Cardiac muscle cell (in vitro differentiated cells and primary cell): ENCODE measurements around the gene MAN1A1. TPM values are rescaled to one million over a fixed set of nuclear protein-coding genes. Genes with fewer than 3 reads are reported as not detected.

ENCODE experiments used
- DNase-seq, 2 donors: peaks; one replicate each; pipeline versions ENCODE4 v3.0.0 to v3.0.0-alpha.2; 2010 to 2017; ENCODE audit warnings: low read depth in 1 of 2, low spot score in 1 of 2
- H3K27ac ChIP-seq: fragments of 200-600 bp; sonication (generic); 2 replicates; pipeline ENCODE4 v1.5.1; 2016
- H3K27me3 ChIP-seq: fragments of 200-600 bp; sonication (generic); 2 replicates; pipeline ENCODE4 v1.6.0; 2016; ENCODE audit warnings: control low read depth
- H3K36me3 ChIP-seq: fragments of 200-600 bp; sonication (generic); 2 replicates; pipeline ENCODE4 v1.5.1; 2016; ENCODE audit warnings: control low read depth
- H3K4me1 ChIP-seq: fragments of 200-600 bp; sonication (generic); 2 replicates; pipeline ENCODE4 v1.8.1; 2017; ENCODE audit warnings: low read depth, mild to moderate bottlenecking, mixed run types
- H3K4me3 ChIP-seq: fragments of 200-600 bp; sonication (generic); 2 replicates; pipeline ENCODE4 v1.5.1; 2016; ENCODE audit warnings: mild to moderate bottlenecking
- H3K9me3 ChIP-seq: fragments of 200-600 bp; sonication (generic); 2 replicates; pipeline ENCODE4 v1.5.1; 2017; ENCODE audit warnings: low read depth, mild to moderate bottlenecking, control low read depth
- polyA plus RNA-seq: library from polyadenylated mRNA; unstranded; fragments of >200 nt; fragmentation: Nextera tagmentation; extraction: Ambion mirVana; gene quantifications from 2 replicates; pipeline ENCODE4 v1.2.1, GENCODE V29; 2016
- total RNA-seq: library from RNA; depleted of rRNA; stranded (reverse); fragments of >200 nt; gene quantifications from 2 replicates; pipeline ENCODE4 v1.2.3, GENCODE V29; 2016
- TF ChIP-seq, protein P1 (sequence below): IDR thresholded peaks from 2 replicates; pipeline ENCODE4 v1.5.1; 2012; ENCODE audit warnings: low read depth, mild to moderate bottlenecking, low read length

MAN1A1 gene
- total and polyA plus RNA-seq, 2 experiments from 2014 or later: 19.2 to 34.8 TPM

DNA sequence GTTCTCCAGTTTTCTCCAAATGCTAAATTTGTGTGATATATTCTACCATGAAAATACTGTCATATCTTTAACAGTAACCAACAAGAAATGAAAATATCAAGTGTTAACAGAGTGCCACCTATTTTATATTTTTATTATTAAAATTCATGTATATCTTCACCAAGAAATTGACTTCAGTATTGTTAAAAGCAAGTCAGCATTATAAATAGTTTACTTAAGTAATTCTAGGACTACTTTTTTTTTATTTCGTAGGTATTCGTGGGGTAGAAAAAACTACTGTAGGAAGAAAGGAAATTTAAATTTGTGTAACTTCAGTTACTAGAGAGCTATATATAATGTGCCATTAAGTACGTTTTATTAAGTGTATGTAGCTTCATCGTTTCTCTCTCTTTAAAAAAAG, 6.3 kb upstream of the MAN1A1 start:
- DNase-seq: no peak
- peaks cover 5% of the 10 kb centered on the region for H3K4me1 ChIP-seq
- H3K9me3 ChIP-seq: no peaks in the 10 kb centered on the region
- H3K27ac ChIP-seq: no peak overlapping the region
- H3K36me3 ChIP-seq: no peaks in the 10 kb centered on the region
- no peak overlapping the region for H3K4me3 ChIP-seq
- H3K27me3 ChIP-seq: no peaks in the 10 kb centered on the region
- TF ChIP-seq, protein P1, sequence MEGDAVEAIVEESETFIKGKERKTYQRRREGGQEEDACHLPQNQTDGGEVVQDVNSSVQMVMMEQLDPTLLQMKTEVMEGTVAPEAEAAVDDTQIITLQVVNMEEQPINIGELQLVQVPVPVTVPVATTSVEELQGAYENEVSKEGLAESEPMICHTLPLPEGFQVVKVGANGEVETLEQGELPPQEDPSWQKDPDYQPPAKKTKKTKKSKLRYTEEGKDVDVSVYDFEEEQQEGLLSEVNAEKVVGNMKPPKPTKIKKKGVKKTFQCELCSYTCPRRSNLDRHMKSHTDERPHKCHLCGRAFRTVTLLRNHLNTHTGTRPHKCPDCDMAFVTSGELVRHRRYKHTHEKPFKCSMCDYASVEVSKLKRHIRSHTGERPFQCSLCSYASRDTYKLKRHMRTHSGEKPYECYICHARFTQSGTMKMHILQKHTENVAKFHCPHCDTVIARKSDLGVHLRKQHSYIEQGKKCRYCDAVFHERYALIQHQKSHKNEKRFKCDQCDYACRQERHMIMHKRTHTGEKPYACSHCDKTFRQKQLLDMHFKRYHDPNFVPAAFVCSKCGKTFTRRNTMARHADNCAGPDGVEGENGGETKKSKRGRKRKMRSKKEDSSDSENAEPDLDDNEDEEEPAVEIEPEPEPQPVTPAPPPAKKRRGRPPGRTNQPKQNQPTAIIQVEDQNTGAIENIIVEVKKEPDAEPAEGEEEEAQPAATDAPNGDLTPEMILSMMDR: no peak

- DNase-seq: peak in 1 of 2 donors; percentile 36
- no peak overlapping the region for H3K4me3 ChIP-seq
- H3K27me3 ChIP-seq: no peaks in the 10 kb centered on the region
- H3K4me1 ChIP-seq: no peaks in the 10 kb centered on the region
- no peaks in the 10 kb centered on the region for H3K9me3 ChIP-seq
- H3K36me3 ChIP-seq: no peaks in the 10 kb centered on the region
- TF ChIP-seq, protein P1: no peak
- H3K27ac ChIP-seq: no peak overlapping the region
Measured at GRCh38 chr6:119355157-119355556, 5.6 kb upstream of the MAN1A1 start.

DNA sequence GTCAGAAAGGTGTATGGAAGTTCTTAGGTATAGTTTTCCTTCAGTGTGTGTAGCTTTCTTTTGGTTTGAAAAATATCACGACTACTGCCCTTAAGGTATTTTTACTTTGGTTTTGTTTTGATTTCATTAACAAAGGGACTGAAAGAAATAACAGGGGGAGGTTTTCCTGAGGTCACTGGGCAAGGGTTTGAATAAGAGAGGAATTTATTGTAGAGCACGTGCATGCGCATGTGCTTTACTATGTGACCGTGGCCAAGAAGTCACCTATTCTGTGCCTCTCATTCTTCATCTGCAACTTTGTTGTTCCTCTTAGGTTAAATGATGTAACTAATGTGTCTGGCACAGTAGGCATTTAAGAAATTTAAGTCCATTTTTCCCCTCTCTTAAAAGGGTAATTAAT, 4.1 kb upstream of the MAN1A1 start:
- no peak for DNase-seq
- TF ChIP-seq, protein P1: no peak
- no peaks in the 10 kb centered on the region for H3K27me3 ChIP-seq
- no peaks in the 10 kb centered on the region for H3K36me3 ChIP-seq
- H3K27ac ChIP-seq: no peak overlapping the region
- no peaks in the 10 kb centered on the region for H3K4me1 ChIP-seq
- no peak overlapping the region for H3K4me3 ChIP-seq
- H3K9me3 ChIP-seq: no peaks in the 10 kb centered on the region

GRCh38 chr6:119352001-119352400, 2.4 kb upstream of the MAN1A1 start:
- Histone ChIP-seq H3K9me3 (no peaks in the 10 kb centered on the region), H3K4me3 (no peak overlapping the region), H3K4me1 (no peaks in the 10 kb centered on the region), H3K36me3 (no peaks in the 10 kb centered on the region), H3K27me3 (no peaks in the 10 kb centered on the region), H3K27ac (no peak overlapping the region)
- TF ChIP-seq, protein P1: no peak
- no peak for DNase-seq

- no peaks in the 10 kb centered on the region for H3K27me3 ChIP-seq
- H3K36me3 ChIP-seq: no peaks in the 10 kb centered on the region
- H3K9me3 ChIP-seq: no peaks in the 10 kb centered on the region
- DNase-seq: peak in 1 of 2 donors; percentile 73
- TF ChIP-seq, protein P1: peak; percentile 53
- peak overlapping the region; percentile 76 for H3K4me3 ChIP-seq
- no peaks in the 10 kb centered on the region for H3K4me1 ChIP-seq
- no peak overlapping the region for H3K27ac ChIP-seq
Measured at GRCh38 chr6:119350952-119351372, 1.4 kb upstream of the MAN1A1 start.
